SU-DHL-6 (cell line): ENCODE results near the gene GBP5.
"Not testable (repeated sequence)": the region's sequence is repeated elsewhere in the genome, so short reads cannot be mapped to it uniquely, and the experiment has no call there.

Experiments used
- H2AFZ ChIP-seq: fragments of 200-600 bp; sonication (generic); 2 replicates; pipeline ENCODE4 v1.6.1; 2014; ENCODE audit warnings: low read depth, mild to moderate bottlenecking, moderate library complexity, mixed read lengths, antibody characterized with exemption, low read length; ENCODE audit not compliant: severe bottlenecking
- H3F3A ChIP-seq: fragments of 200-600 bp; shearing (Covaris generic); 2 replicates; pipeline ENCODE4 v1.6.0; 2016; ENCODE audit warnings: antibody characterized with exemption, mild to moderate bottlenecking; ENCODE audit not compliant: insufficient read depth
- H3K27ac ChIP-seq: fragments of 200-600 bp; sonication (generic); 2 replicates; pipeline ENCODE4 v1.5.1; 2016; ENCODE audit warnings: low read depth, mild to moderate bottlenecking, low read length, moderate library complexity, mixed read lengths
- H3K27me3 ChIP-seq: fragments of 200-600 bp; sonication (generic), shearing (Covaris generic); 2 replicates; pipeline ENCODE4 v1.6.0; 2014; ENCODE audit warnings: mild to moderate bottlenecking, low read length
- H3K36me3 ChIP-seq: fragments of 200-600 bp; sonication (generic); 2 replicates; pipeline ENCODE4 v1.6.1; 2014; ENCODE audit warnings: mild to moderate bottlenecking, low read length, mixed read lengths
- H3K4me2 ChIP-seq: fragments of 300-600, 200-600 bp; shearing (Covaris generic), sonication (generic); 2 replicates; pipeline ENCODE4 v1.6.0; 2014; ENCODE audit warnings: low read length, low read depth, mild to moderate bottlenecking; ENCODE audit not compliant: poor library complexity, severe bottlenecking
- H3K4me3 ChIP-seq: fragments of 200-600 bp; sonication (generic); 2 replicates; pipeline ENCODE4 v1.5.1; 2014; ENCODE audit warnings: antibody characterized with exemption, low read length, mild to moderate bottlenecking, mixed read lengths; ENCODE audit not compliant: insufficient read depth, poor library complexity, severe bottlenecking
- H3K79me2 ChIP-seq: fragments of 200-600 bp; sonication (generic); 2 replicates; pipeline ENCODE4 v1.6.1; 2014; ENCODE audit warnings: mild to moderate bottlenecking, low read length, moderate library complexity; ENCODE audit not compliant: insufficient read depth
- H3K9ac ChIP-seq: fragments of 200-600 bp; sonication (generic); 2 replicates; pipeline ENCODE4 v1.7.0; 2014; ENCODE audit warnings: mild to moderate bottlenecking, low read length
- H3K9me2 ChIP-seq: fragments of 200-600 bp; sonication (generic); replicated peaks from 2 replicates; pipeline ENCODE4 v1.6.1; 2014; ENCODE audit warnings: low read length; ENCODE audit not compliant: insufficient read depth
- H3K9me3 ChIP-seq: fragments of 200-600 bp; sonication (generic); 2 replicates; pipeline ENCODE4 v1.6.1; 2014; ENCODE audit warnings: low read length, mixed read lengths; ENCODE audit not compliant: insufficient read depth
- H4K20me1 ChIP-seq: fragments of 200-600 bp; sonication (generic); 2 replicates; pipeline ENCODE4 v1.6.1; 2014; ENCODE audit warnings: low read depth, mild to moderate bottlenecking, antibody characterized with exemption, low read length, moderate library complexity, mixed read lengths
- CTCF ChIP-seq: fragments of 200-600 bp; sonication (generic); IDR thresholded peaks from one replicate; pipeline ENCODE4 v1.5.1; 2017; ENCODE audit warnings: antibody characterized with exemption, mild to moderate bottlenecking, low read length, moderate library complexity; ENCODE audit not compliant: insufficient read depth, poor library complexity, severe bottlenecking
- EZH2phosphoT487 ChIP-seq: fragments of 200-600 bp; sonication (generic), shearing (Covaris generic); conservative IDR thresholded peaks from 2 replicates; pipeline ENCODE4 v1.6.1; 2018; ENCODE audit warnings: mild to moderate bottlenecking, antibody characterized with exemption, low read length, moderate library complexity, mixed read lengths

Gene GBP5, protein sequence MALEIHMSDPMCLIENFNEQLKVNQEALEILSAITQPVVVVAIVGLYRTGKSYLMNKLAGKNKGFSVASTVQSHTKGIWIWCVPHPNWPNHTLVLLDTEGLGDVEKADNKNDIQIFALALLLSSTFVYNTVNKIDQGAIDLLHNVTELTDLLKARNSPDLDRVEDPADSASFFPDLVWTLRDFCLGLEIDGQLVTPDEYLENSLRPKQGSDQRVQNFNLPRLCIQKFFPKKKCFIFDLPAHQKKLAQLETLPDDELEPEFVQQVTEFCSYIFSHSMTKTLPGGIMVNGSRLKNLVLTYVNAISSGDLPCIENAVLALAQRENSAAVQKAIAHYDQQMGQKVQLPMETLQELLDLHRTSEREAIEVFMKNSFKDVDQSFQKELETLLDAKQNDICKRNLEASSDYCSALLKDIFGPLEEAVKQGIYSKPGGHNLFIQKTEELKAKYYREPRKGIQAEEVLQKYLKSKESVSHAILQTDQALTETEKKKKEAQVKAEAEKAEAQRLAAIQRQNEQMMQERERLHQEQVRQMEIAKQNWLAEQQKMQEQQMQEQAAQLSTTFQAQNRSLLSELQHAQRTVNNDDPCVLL

DNA sequence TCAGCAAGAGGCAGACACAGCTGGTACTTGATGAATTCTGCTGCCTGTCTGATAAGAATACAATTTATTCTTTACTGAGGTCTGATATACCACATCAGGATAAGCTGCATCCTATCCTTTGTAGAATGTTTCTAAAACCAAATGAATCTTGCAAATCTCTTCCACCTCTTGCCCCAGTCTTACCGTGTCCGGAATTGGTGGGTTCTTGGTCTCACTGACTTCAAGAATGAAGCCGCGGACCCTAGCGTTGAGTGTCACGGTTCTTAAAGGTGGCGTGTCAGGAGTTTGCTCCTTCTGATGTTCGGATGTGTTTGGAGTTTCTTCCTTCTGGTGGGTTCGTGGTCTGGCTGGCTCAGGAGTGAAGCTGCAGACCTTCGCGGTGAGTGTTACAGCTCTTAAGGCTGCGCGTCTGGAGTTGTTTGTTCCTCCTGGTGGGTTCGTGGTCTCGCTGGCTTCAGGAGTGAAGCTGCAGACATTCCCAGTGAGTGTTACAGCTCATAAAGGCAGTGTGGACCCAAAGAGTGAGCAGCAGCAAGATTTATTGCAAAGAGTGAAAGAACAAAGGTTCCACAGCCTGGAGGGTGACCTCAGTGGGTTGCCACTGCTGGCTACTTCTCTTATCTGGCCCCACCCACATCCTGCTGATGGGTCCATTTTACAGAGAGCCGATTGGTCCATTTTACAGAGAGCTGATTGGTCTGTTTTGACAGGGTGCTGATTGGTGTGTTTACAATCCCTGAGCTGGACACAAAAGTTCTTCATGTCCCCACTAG, at the start of gene GBP5:
GBP5 (minus strand) TSS at position 592 of the 773 bp plus-strand sequence. CDS start 3,305 bp downstream, outside the sequence.
- H2AFZ ChIP-seq, H3K4me3 ChIP-seq, H3K79me2 ChIP-seq, H3K9ac ChIP-seq, H3K27me3 ChIP-seq, H4K20me1 ChIP-seq, H3K27ac ChIP-seq, H3K9me3 ChIP-seq, H3F3A ChIP-seq, H3K36me3 ChIP-seq, H3K4me2 ChIP-seq, H3K9me2 ChIP-seq: not testable (repeated sequence)

DNA sequence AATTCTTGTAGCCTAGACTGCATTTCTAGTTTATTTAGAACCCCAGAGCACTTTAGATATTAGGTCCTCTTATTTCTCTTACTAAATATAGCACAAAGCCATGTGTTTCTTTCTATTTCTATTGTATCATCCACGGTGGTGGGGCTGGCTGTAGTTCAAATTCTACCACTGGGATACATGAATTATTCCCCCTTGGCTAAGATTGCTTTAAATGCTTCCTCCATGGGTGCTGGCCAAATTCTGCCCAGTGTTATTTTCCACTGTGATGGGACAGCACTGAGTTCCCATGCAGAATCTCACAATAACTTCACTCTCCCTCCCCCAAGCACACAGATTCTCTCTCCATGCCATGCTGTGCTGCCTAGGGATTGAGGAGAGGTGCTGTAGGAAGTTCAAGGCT, 49.7 kb upstream of the GBP5 start:
- Histone ChIP-seq H3K9me2 (no peaks in the 10 kb centered on the region), H3F3A (no peaks in the 10 kb centered on the region), H3K36me3 (no peaks in the 10 kb centered on the region), H4K20me1 (no peaks in the 10 kb centered on the region), H3K27me3 (no peaks in the 10 kb centered on the region), H3K9me3 (no peaks in the 10 kb centered on the region), H2AFZ (no peak overlapping the region), H3K79me2 (no peaks in the 10 kb centered on the region), H3K27ac (no peak overlapping the region), H3K4me2 (no peak overlapping the region), H3K9ac (no peak overlapping the region), H3K4me3 (no peak overlapping the region)
- no peak for TF ChIP-seq EZH2phosphoT487
- no peak for TF ChIP-seq CTCF

- Histone ChIP-seq H3K27me3 (no peaks in the 10 kb centered on the region), H3K9me3 (no peaks in the 10 kb centered on the region), H3K79me2 (no peaks in the 10 kb centered on the region), H3K4me3 (no peak overlapping the region), H3F3A (no peaks in the 10 kb centered on the region), H4K20me1 (no peaks in the 10 kb centered on the region), H3K27ac (no peak overlapping the region), H2AFZ (no peak overlapping the region), H3K9ac (no peak overlapping the region), H3K36me3 (no peaks in the 10 kb centered on the region), H3K9me2 (no peaks in the 10 kb centered on the region), H3K4me2 (no peak overlapping the region)
- no peak for TF ChIP-seq CTCF
- no peak for TF ChIP-seq EZH2phosphoT487
These were observed 39.9 kb upstream of the GBP5 start for GRCh38 chr1:89312572-89312971.
